CD14-positive monocyte (primary cell): Measurements from ENCODE around the gene SWT1. TPM values are rescaled to one million over a fixed set of nuclear protein-coding genes. Genes with fewer than 3 reads are reported as not detected.

Source experiments
- DNase-seq, 3 donors: peaks; one replicate each; pipeline ENCODE4 v3.0.0-alpha.2; 2011 to 2022
- H2AFZ ChIP-seq: 2 replicates; pipeline ENCODE4 v1.6.0; 2012; ENCODE audit warnings: mild to moderate bottlenecking, low read depth, low read length, inconsistent platforms; ENCODE audit not compliant: insufficient read depth, poor library complexity, severe bottlenecking
- H3K27ac ChIP-seq, 2 donors: 1 replicate in 1 of 2; 2 replicates in 1 of 2; pipeline ENCODE4 v1.5.1; 2012 to 2013; ENCODE audit warnings: low read length in 2 of 2, control low read depth in 1 of 2, inconsistent platforms in 1 of 2, low read depth in 1 of 2, mild to moderate bottlenecking in 1 of 2
- H3K27me3 ChIP-seq, 2 donors: one replicate each; pipeline versions ENCODE4 v1.6.0 to v1.6.1; 2011 to 2013; ENCODE audit warnings: low read length in 2 of 2; ENCODE audit not compliant: control insufficient read depth in 2 of 2, insufficient read depth in 2 of 2
- H3K36me3 ChIP-seq, 2 donors: replicated peaks in 1 of 2; 1 replicate in 1 of 2; 2 replicates in 1 of 2; pipeline versions ENCODE4 v1.5.1 to v1.6.1; 2012 to 2013; ENCODE audit warnings: low read length in 2 of 2, control low read depth in 1 of 2, inconsistent platforms in 1 of 2, mild to moderate bottlenecking in 1 of 2; ENCODE audit not compliant: insufficient read depth in 2 of 2, control insufficient read depth in 1 of 2
- H3K4me1 ChIP-seq, 2 donors: 1 replicate in 1 of 2; 2 replicates in 1 of 2; pipeline versions ENCODE4 v1.5.1 to v1.6.1; 2012 to 2013; ENCODE audit warnings: low read length in 2 of 2, control low read depth in 1 of 2, inconsistent platforms in 1 of 2, mild to moderate bottlenecking in 1 of 2, moderate library complexity in 1 of 2; ENCODE audit not compliant: insufficient read depth in 2 of 2, control insufficient read depth in 1 of 2
- H3K4me2 ChIP-seq: replicated peaks from 2 replicates; pipeline ENCODE3; 2012; ENCODE audit warnings: low read length, moderate library complexity, mild to moderate bottlenecking; ENCODE audit not compliant: poor library complexity, severe bottlenecking; ENCODE audit errors: extremely low read depth
- H3K4me3 ChIP-seq, 3 experiments: fragments of 200-600 bp in 1 of 3; sonication (generic) in 1 of 3; replicated peaks in 1 of 3; 1 replicate in 2 of 3; 2 replicates in 1 of 3; pipeline ENCODE4 v1.5.1; 2011 to 2013; ENCODE audit warnings: low read length in 3 of 3, mild to moderate bottlenecking in 3 of 3, control low read depth in 2 of 3, low read depth in 2 of 3, inconsistent platforms in 1 of 3, moderate library complexity in 1 of 3
- H3K79me2 ChIP-seq: 2 replicates; pipeline ENCODE4 v1.6.0; 2012; ENCODE audit warnings: mild to moderate bottlenecking, control low read depth, inconsistent platforms, low read length, moderate library complexity; ENCODE audit not compliant: insufficient read depth
- H3K9ac ChIP-seq: 2 replicates; pipeline ENCODE4 v1.6.0; 2017; ENCODE audit warnings: low read length, mild to moderate bottlenecking; ENCODE audit not compliant: insufficient read depth, poor library complexity, severe bottlenecking
- H3K9me3 ChIP-seq, 2 donors: replicated peaks in 1 of 2; 1 replicate in 1 of 2; 2 replicates in 1 of 2; pipeline versions ENCODE4 v1.5.1 to v1.6.1; 2012 to 2013; ENCODE audit warnings: low read length in 2 of 2, control low read depth in 1 of 2; ENCODE audit not compliant: control insufficient read depth in 1 of 2, insufficient read depth in 1 of 2
- H4K20me1 ChIP-seq: 2 replicates; pipeline ENCODE4 v1.6.0; 2012; ENCODE audit warnings: mild to moderate bottlenecking, low read length, control low read depth, moderate library complexity; ENCODE audit not compliant: insufficient read depth
- H3K27ac Mint-ChIP-seq, 7 donors: one replicate each; pipeline ENCODE4 v1.8.0; 2020; ENCODE audit warnings: mild to moderate bottlenecking in 7 of 7, mixed read lengths in 7 of 7, moderate library complexity in 6 of 7, inconsistent platforms in 2 of 7
- H3K27me3 Mint-ChIP-seq, 3 donors: one replicate each; pipeline ENCODE4 v1.8.0; 2021 to 2022; ENCODE audit warnings: low read depth in 3 of 3, mild to moderate bottlenecking in 3 of 3, mixed read lengths in 3 of 3, moderate library complexity in 3 of 3, inconsistent platforms in 1 of 3
- H3K36me3 Mint-ChIP-seq, 2 donors: one replicate each; pipeline ENCODE4 v1.8.0; 2020; ENCODE audit warnings: mixed read lengths in 2 of 2, inconsistent platforms in 1 of 2, mild to moderate bottlenecking in 1 of 2
- H3K4me1 Mint-ChIP-seq: one replicate; pipeline ENCODE4 v1.8.0; 2020; ENCODE audit warnings: mild to moderate bottlenecking, mixed read lengths
- H3K4me3 Mint-ChIP-seq, 2 donors: one replicate each; pipeline ENCODE4 v1.8.0; 2020; ENCODE audit warnings: mild to moderate bottlenecking in 2 of 2, mixed read lengths in 2 of 2, moderate library complexity in 1 of 2
- H3K9me3 Mint-ChIP-seq, 7 donors: one replicate each; pipeline ENCODE4 v1.8.0; 2020 to 2022; ENCODE audit warnings: mixed read lengths in 7 of 7, mild to moderate bottlenecking in 6 of 7, moderate library complexity in 6 of 7, inconsistent platforms in 2 of 7
- CTCF ChIP-seq: fragments of 200-600 bp; IDR thresholded peaks from one replicate; pipeline ENCODE4 v1.8.0; 2022; ENCODE audit warnings: antibody characterized with exemption, mild to moderate bottlenecking
- WGBS: methylation state at CpG from one replicate; pipeline ENCODE4 v1.1.5; 2013; ENCODE audit warnings: missing lambda C conversion rate; ENCODE audit not compliant: insufficient coverage; 5-methylcytosine and 5-hydroxymethylcytosine counted together
- intact Hi-C, 2 donors: fragments of 100-400 bp; cut with micrococcal nuclease; formaldehyde crosslinking; loops; one replicate each; pipeline versions ENCODE4 v1.15.0 to v1.15.1; 2023
- polyA plus RNA-seq, 3 donors: library from polyadenylated mRNA; depleted of rRNA in 1 of 3; unstranded in 2 of 3; stranded (reverse) in 1 of 3; fragments of 300-500 nt in 2 of 3; fragments of >200 nt in 1 of 3; fragmentation: Illumina TruSeq in 2 of 3; gene quantifications; 1 replicate in 2 of 3; 2 replicates in 1 of 3; pipeline ENCODE4 v1.2.3, GENCODE V29; 2012 to 2021

The SWT1 gene
- polyA plus RNA-seq, 3 donors, result 0.89 to 2.8 (median 1.7) TPM

DNA sequence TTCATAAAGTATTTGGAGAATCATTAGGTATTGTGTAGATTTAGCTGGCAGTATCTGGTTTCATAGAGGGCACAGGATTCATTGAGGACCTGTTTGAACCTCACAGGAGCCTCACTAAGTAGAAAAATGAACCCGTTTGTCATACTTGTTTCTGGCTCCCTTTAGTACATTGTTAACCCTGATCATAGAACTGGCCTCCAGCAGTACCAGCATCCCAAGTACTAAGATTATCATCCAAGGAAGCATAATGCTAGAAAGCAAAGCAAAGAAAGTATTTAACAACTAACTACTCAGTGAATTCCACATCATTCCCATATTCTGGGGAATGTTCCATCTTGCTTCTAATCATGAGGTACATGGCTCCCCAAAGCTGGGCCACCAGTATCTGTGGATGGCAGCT, 105.2 kb downstream of the SWT1 start:
- no peak overlapping the region for H3K4me3 Mint-ChIP-seq
- Histone ChIP-seq H3K79me2 (no peaks in the 10 kb centered on the region), H3K36me3 (no peaks in the 10 kb centered on the region), H3K9ac (no peak overlapping the region), H3K27ac (no peak overlapping the region), H3K4me2 (no peak overlapping the region), H3K27me3 (no peaks in the 10 kb centered on the region), H3K4me1 (peaks cover 4 to 7% of the 10 kb centered on the region in 2 donors), H3K4me3 (no peak overlapping the region), H3K9me3 (no peaks in the 10 kb centered on the region), H2AFZ (no peak overlapping the region), H4K20me1 (no peaks in the 10 kb centered on the region)
- peaks cover 10% of the 10 kb centered on the region for H3K4me1 Mint-ChIP-seq
- peaks cover 0 to 2% (median 0%) of the 10 kb centered on the region in 3 donors for H3K27me3 Mint-ChIP-seq
- intact Hi-C loops, result no loop called here
- H3K27ac Mint-ChIP-seq, result peak overlapping the region in 1 of 7 donors; percentile 19
- WGBS, result no CpG with 5 or more reads among the region's 1 CpG
- peaks cover 0 to 4% (median 1%) of the 10 kb centered on the region in 7 donors for H3K9me3 Mint-ChIP-seq
- TF ChIP-seq CTCF, result no peak
- H3K36me3 Mint-ChIP-seq, result no peaks in the 10 kb centered on the region
- no peak for DNase-seq

- Mint-ChIP-seq H3K27ac (no peak overlapping the region), H3K4me3 (no peak overlapping the region), H3K9me3 (peaks cover 0 to 4% (median 1%) of the 10 kb centered on the region in 7 donors), H3K4me1 (peaks cover 10% of the 10 kb centered on the region), H3K36me3 (no peaks in the 10 kb centered on the region), H3K27me3 (no peaks in the 10 kb centered on the region)
- Histone ChIP-seq H3K79me2 (no peaks in the 10 kb centered on the region), H4K20me1 (no peaks in the 10 kb centered on the region), H3K9me3 (no peaks in the 10 kb centered on the region), H3K27ac (no peak overlapping the region), H3K4me2 (no peak overlapping the region), H3K4me1 (peaks cover 4 to 7% of the 10 kb centered on the region in 2 donors), H3K27me3 (no peaks in the 10 kb centered on the region), H3K4me3 (no peak overlapping the region), H3K36me3 (no peaks in the 10 kb centered on the region), H3K9ac (no peak overlapping the region), H2AFZ (no peak overlapping the region)
- no peak for TF ChIP-seq CTCF
- 100% methylated on average over 1 of the region's 3 CpGs for WGBS
- intact Hi-C loops, result no loop called here
- no peak for DNase-seq
Measured at GRCh38 chr1:185263292-185263691, 106.3 kb downstream of the SWT1 start.
